ENCODE results near the gene DHX40.

The DHX40 gene

GRCh38 chr17:59526451-59526850, 39.0 kb upstream of the DHX40 start:
- TF ChIP-seq CTCF (conservative IDR thresholded peaks at IDR 0.05) (no peak), ZFX (IDR thresholded peaks at IDR 0.05) (no peak)
- H3K27ac ChIP-seq, result no peak overlapping the region

GRCh38 chr17:59527325-59527917, 38.0 kb upstream of the DHX40 start:
- H3K27ac ChIP-seq, result no peak overlapping the region
- TF ChIP-seq CTCF (conservative IDR thresholded peaks at IDR 0.05), result no peak
- no peak for TF ChIP-seq ZFX (IDR thresholded peaks at IDR 0.05)

- TF ChIP-seq CTCF (conservative IDR thresholded peaks at IDR 0.05) (no peak), ZFX (IDR thresholded peaks at IDR 0.05) (no peak)
- no peak overlapping the region for H3K27ac ChIP-seq
Measured at GRCh38 chr17:59527931-59528330, 37.5 kb upstream of the DHX40 start.

GRCh38 chr17:59530531-59530930, 34.9 kb upstream of the DHX40 start:
- TF ChIP-seq CTCF (conservative IDR thresholded peaks at IDR 0.05), result no peak
- TF ChIP-seq ZFX (IDR thresholded peaks at IDR 0.05), result no peak
- H3K27ac ChIP-seq, result no peak overlapping the region

- TF ChIP-seq ZFX (IDR thresholded peaks at IDR 0.05), result no peak
- H3K27ac ChIP-seq, result no peak overlapping the region
Measured at GRCh38 chr17:59533694-59534093, 31.7 kb upstream of the DHX40 start.

- TF ChIP-seq ZFX (IDR thresholded peaks at IDR 0.05) (no peak), CTCF (conservative IDR thresholded peaks at IDR 0.05) (peak; percentile 47)
- H3K27ac ChIP-seq, result no peak overlapping the region
Measured at GRCh38 chr17:59534583-59534982, 30.8 kb upstream of the DHX40 start.

GRCh38 chr17:59538195-59538909, 27.1 kb upstream of the DHX40 start:
- no peak overlapping the region for H3K27ac ChIP-seq
- TF ChIP-seq ZFX (IDR thresholded peaks at IDR 0.05) (no peak), CTCF (conservative IDR thresholded peaks at IDR 0.05) (no peak)
